Spleen (tissue), 7 donors: Measurements from ENCODE around the gene ZNF804B.

Experiments
- CTCF ChIP-seq, 11 experiments: fragments of 200-600 bp in 7 of 11; fragments of 450-650 bp in 4 of 11; sonication (generic) in 4 of 11; IDR thresholded peaks in 8 of 11; conservative IDR thresholded peaks in 3 of 11; 1 replicate in 7 of 11; 2 replicates in 4 of 11; pipeline versions ENCODE4 v1.4.0 to v1.8.0; 2016 to 2021; ENCODE audit warnings: antibody characterized with exemption in 11 of 11, inconsistent platforms in 4 of 11, mild to moderate bottlenecking in 1 of 11
- POLR2A ChIP-seq, 3 donors: fragments of 450-650 bp; IDR thresholded peaks; one replicate each; pipeline ENCODE4 v1.5.1; 2017; ENCODE audit warnings: antibody characterized with exemption in 3 of 3, mild to moderate bottlenecking in 1 of 3
- POLR2AphosphoS5 ChIP-seq, 3 donors: sonication (generic); formaldehyde crosslinking; IDR thresholded peaks; one replicate each; pipeline ENCODE4 v1.5.1; 2017; ENCODE audit warnings: antibody characterized with exemption in 3 of 3
- donor health status: DM: no; HTN: no; CAD: no; lungs with moderate emphysema.
- donor health status: DM: no; HTN: no; CAD: no.
- donor health status: DM: no; HTN: no; CAD: no.

- no peak for TF ChIP-seq CTCF (IDR thresholded peaks at IDR 0.05 in 8 of 11, conservative IDR thresholded peaks at IDR 0.05 in 3 of 11)
- TF ChIP-seq POLR2AphosphoS5 (IDR thresholded peaks at IDR 0.05), result no peak
- TF ChIP-seq POLR2A (IDR thresholded peaks at IDR 0.05), result no peak
Observed at GRCh38 chr7:88965371-88965770, 205.9 kb downstream of the ZNF804B start.
